Neural crest cell (in vitro differentiated cells): ENCODE results near the gene TOM1L2. TPM values are rescaled to one million over a fixed set of nuclear protein-coding genes. Genes with fewer than 3 reads are reported as not detected.

Experiments used
- DNase-seq: peaks from one replicate; pipeline ENCODE4 v3.0.0; 2021; ENCODE audit warnings: low read depth, mixed read lengths, low spot score
- H3K27ac Mint-ChIP-seq: one replicate; pipeline ENCODE4 v1.8.0; 2021; ENCODE audit warnings: mild to moderate bottlenecking, mixed read lengths; ENCODE audit not compliant: unreplicated experiment
- H3K27me3 Mint-ChIP-seq: 2 replicates; pipeline ENCODE4 v1.8.0; 2021; ENCODE audit warnings: low read depth, mild to moderate bottlenecking, mixed read lengths
- H3K36me3 Mint-ChIP-seq: 2 replicates; pipeline ENCODE4 v1.8.0; 2021; ENCODE audit warnings: low read depth, mild to moderate bottlenecking, mixed read lengths
- H3K4me1 Mint-ChIP-seq: 2 replicates; pipeline ENCODE4 v1.8.0; 2021; ENCODE audit warnings: mixed read lengths
- H3K4me3 Mint-ChIP-seq: one replicate; pipeline ENCODE4 v1.8.0; 2021; ENCODE audit warnings: mild to moderate bottlenecking, mixed read lengths
- H3K9me3 Mint-ChIP-seq: 2 replicates; pipeline ENCODE4 v1.8.0; 2021; ENCODE audit warnings: mixed read lengths
- CTCF ChIP-seq: fragments of 200-600 bp; sonication (generic); conservative IDR thresholded peaks from 2 replicates; pipeline ENCODE4 v1.5.0; 2021; ENCODE audit warnings: antibody characterized with exemption, mild to moderate bottlenecking
- total RNA-seq: library from RNA; stranded (reverse); gene quantifications from 2 replicates; pipeline ENCODE4 v1.2.1, GENCODE V29; 2021

The TOM1L2 gene
- total RNA-seq, 1 donor from 2014 or later, result 15.9 TPM

- H3K27me3 Mint-ChIP-seq, result no peaks in the 10 kb centered on the region
- no peak for TF ChIP-seq CTCF
- no peaks in the 10 kb centered on the region for H3K36me3 Mint-ChIP-seq
- no peaks in the 10 kb centered on the region for H3K9me3 Mint-ChIP-seq
- no peak overlapping the region for H3K4me3 Mint-ChIP-seq
- H3K4me1 Mint-ChIP-seq, result peaks cover 44% of the 10 kb centered on the region
- DNase-seq, result no peak
- H3K27ac Mint-ChIP-seq, result no peak overlapping the region
These were observed 41.0 kb downstream of the TOM1L2 start for GRCh38 chr17:17931159-17931558.

GRCh38 chr17:17930674-17931073 lies 41.5 kb downstream of the TOM1L2 start:
- TF ChIP-seq CTCF, result no peak
- Mint-ChIP-seq H3K27ac (no peak overlapping the region), H3K9me3 (no peaks in the 10 kb centered on the region), H3K36me3 (no peaks in the 10 kb centered on the region), H3K4me3 (no peak overlapping the region), H3K27me3 (no peaks in the 10 kb centered on the region), H3K4me1 (peaks cover 39% of the 10 kb centered on the region)
- no peak for DNase-seq

- no peaks in the 10 kb centered on the region for H3K36me3 Mint-ChIP-seq
- peaks cover 30% of the 10 kb centered on the region for H3K4me1 Mint-ChIP-seq
- no peaks in the 10 kb centered on the region for H3K27me3 Mint-ChIP-seq
- no peak overlapping the region for H3K4me3 Mint-ChIP-seq
- no peak for TF ChIP-seq CTCF
- H3K27ac Mint-ChIP-seq, result no peak overlapping the region
- DNase-seq, result no peak
- no peaks in the 10 kb centered on the region for H3K9me3 Mint-ChIP-seq
These were observed 42.4 kb downstream of the TOM1L2 start for GRCh38 chr17:17929655-17930380.

GRCh38 chr17:17928398-17929287 lies 43.6 kb downstream of the TOM1L2 start:
- no peak for TF ChIP-seq CTCF
- H3K27ac Mint-ChIP-seq, result peak overlapping the region; percentile 44

GRCh38 chr17:17926840-17927449 lies 45.3 kb downstream of the TOM1L2 start:
- no peaks in the 10 kb centered on the region for H3K27me3 Mint-ChIP-seq
- H3K4me1 Mint-ChIP-seq, result peaks cover 38% of the 10 kb centered on the region
- H3K36me3 Mint-ChIP-seq, result no peaks in the 10 kb centered on the region
- no peaks in the 10 kb centered on the region for H3K9me3 Mint-ChIP-seq
- no peak for DNase-seq
- no peak overlapping the region for H3K27ac Mint-ChIP-seq
- TF ChIP-seq CTCF, result no peak
- H3K4me3 Mint-ChIP-seq, result no peak overlapping the region

More at GRCh38 chr17:17928398-17929287, 43.6 kb downstream of the TOM1L2 start:
- DNase-seq, result no peak
- Mint-ChIP-seq H3K36me3 (no peaks in the 10 kb centered on the region), H3K9me3 (no peaks in the 10 kb centered on the region), H3K27me3 (no peaks in the 10 kb centered on the region), H3K4me1 (peaks cover 28% of the 10 kb centered on the region), H3K4me3 (no peak overlapping the region)
